HepG2 (cell line): ENCODE results near the gene SLC1A3. TPM values are rescaled to one million over a fixed set of nuclear protein-coding genes. Genes with fewer than 3 reads are reported as not detected.

Source experiments
- ATAC-seq: fragments of 200-7000 bp; cut with Tn5 transposase; 3 replicates; pipeline ENCODE4 v1.9.1; 2020; ENCODE audit warnings: mild to moderate bottlenecking, moderate library complexity
- BruUV-seq: library from RNA; stranded (reverse); fragments of 400-500 nt; replicated peaks from 2 replicates; lab custom pipeline; 2021; lab: Mats Ljungman, UMichigan
- CTCF ChIA-PET: fragments of 300-600 bp; formaldehyde crosslinking; extraction: SDS; loops from one replicate; lab custom pipeline; 2021; ENCODE audit warnings: low total read pairs, inconsistent platforms, low intra/inter-chr PET ratio; lab: Yijun Ruan, JAX
- POLR2A ChIA-PET: fragments of 350-600 bp; sonication (Branson Sonifier 250); formaldehyde crosslinking; loops from one replicate; lab custom pipeline; 2020; ENCODE audit warnings: antibody characterized with exemption, inconsistent platforms; lab: Yijun Ruan, JAX
- DNase-seq: peaks from one replicate; pipeline ENCODE4 v3.0.0-alpha.2; 2015; ENCODE audit warnings: low spot score
- FAIRE-seq: peaks from 3 replicates; lab custom pipeline; 2011; peaks lifted over from hg19 to GRCh38; lab: Jason Lieb, UNC
- H2AFZ ChIP-seq: one replicate; pipeline ENCODE4 v1.6.1; 2011; ENCODE audit warnings: low read length, inconsistent platforms
- H3K27ac ChIP-seq: fragments of 300-600 bp; 3 replicates; pipeline ENCODE4 v1.8.0; 2011; ENCODE audit warnings: mixed run types, mild to moderate bottlenecking, mixed read lengths, low read length, inconsistent platforms; ENCODE audit not compliant: insufficient read depth; ENCODE audit errors: extremely low read length
- H3K27me3 ChIP-seq, 2 experiments: fragments of 200-600 bp in 1 of 2; 2 replicates in 1 of 2; 3 replicates in 1 of 2; pipeline versions ENCODE4 v1.6.0 to v1.8.0; 2011; ENCODE audit warnings: low read length in 2 of 2, mild to moderate bottlenecking in 2 of 2, moderate library complexity in 2 of 2, inconsistent platforms in 1 of 2; ENCODE audit not compliant: insufficient read depth in 2 of 2, control insufficient read depth in 1 of 2
- H3K36me3 ChIP-seq, 2 experiments: fragments of 200-600 bp in 1 of 2; replicated peaks in 1 of 2; 2 replicates in 1 of 2; 3 replicates in 1 of 2; pipeline versions ENCODE4 v1.5.1 to v1.8.0; 2011; ENCODE audit warnings: low read length in 2 of 2, inconsistent platforms in 1 of 2; ENCODE audit not compliant: insufficient read depth in 2 of 2, control insufficient read depth in 1 of 2
- H3K4me1 ChIP-seq: 2 replicates; pipeline ENCODE4 v1.5.1; 2012; ENCODE audit warnings: low read length, inconsistent platforms; ENCODE audit not compliant: insufficient read depth
- H3K4me2 ChIP-seq: 2 replicates; pipeline ENCODE4 v1.6.0; 2011; ENCODE audit warnings: low read depth, low read length, inconsistent platforms
- H3K4me3 ChIP-seq, 3 experiments: fragments of 200-600 bp in 1 of 3; sonication (generic), shearing (Covaris generic) in 1 of 3; replicated peaks in 1 of 3; 2 replicates each; pipeline ENCODE4 v1.5.1; 2011 to 2016; ENCODE audit warnings: low read length in 3 of 3, inconsistent platforms in 2 of 3, low read depth in 2 of 3, mild to moderate bottlenecking in 2 of 3, control low read depth in 1 of 3, mixed read lengths in 1 of 3; ENCODE audit not compliant: insufficient read depth in 1 of 3
- H3K79me2 ChIP-seq: one replicate; pipeline ENCODE4 v1.6.1; 2011; ENCODE audit warnings: low read length, inconsistent platforms; ENCODE audit not compliant: insufficient read depth
- H3K9ac ChIP-seq: 2 replicates; pipeline ENCODE4 v1.6.0; 2011; ENCODE audit warnings: mild to moderate bottlenecking, low read depth, low read length, inconsistent platforms; ENCODE audit not compliant: insufficient read depth
- H3K9me3 ChIP-seq: 2 replicates; pipeline ENCODE4 v1.5.1; 2012; ENCODE audit warnings: mild to moderate bottlenecking, low read length
- H4K20me1 ChIP-seq: 2 replicates; pipeline ENCODE4 v1.6.0; 2011; ENCODE audit warnings: inconsistent platforms, mild to moderate bottlenecking, low read length, moderate library complexity; ENCODE audit not compliant: insufficient read depth
- ATF1 ChIP-seq: IDR thresholded peaks from 2 replicates; pipeline ENCODE4 v1.6.1; 2016; ENCODE audit warnings: mild to moderate bottlenecking, control low read depth
- GPN1 ChIP-seq: sonication (generic); formaldehyde crosslinking; IDR thresholded peaks from 2 replicates; pipeline ENCODE4 v1.5.1; 2020; ENCODE audit warnings: missing genetic modification reagents, borderline replicate concordance
- HCFC1 ChIP-seq: fragments of 150-350 bp; IDR thresholded peaks from 2 replicates; pipeline ENCODE4 v1.6.1; 2014; ENCODE audit warnings: low read depth, low read length
- MYC ChIP-seq: sonication (generic); formaldehyde crosslinking; IDR thresholded peaks from 2 replicates; pipeline ENCODE4 v1.9.0; 2021; ENCODE audit warnings: missing genetic modification reagents, borderline replicate concordance
- PAX8 ChIP-seq: sonication (generic); formaldehyde crosslinking; IDR thresholded peaks from 2 replicates; pipeline ENCODE4 v1.8.0; 2022; ENCODE audit warnings: mild to moderate bottlenecking, missing genetic modification reagents, borderline replicate concordance
- SMC3 ChIP-seq: IDR thresholded peaks from 2 replicates; pipeline ENCODE4 v1.6.1; 2011; ENCODE audit warnings: low read length, improper control_type of control experiment
- SP140L ChIP-seq: sonication (generic); formaldehyde crosslinking; IDR thresholded peaks from 2 replicates; pipeline ENCODE4 v1.4.0; 2020; ENCODE audit warnings: missing genetic modification reagents, borderline replicate concordance
- TAF1 ChIP-seq: sonication (generic); formaldehyde crosslinking; IDR thresholded peaks from 2 replicates; pipeline ENCODE4 v1.4.0; 2020; ENCODE audit warnings: missing genetic modification reagents
- ZNF251 ChIP-seq: sonication (generic); formaldehyde crosslinking; IDR thresholded peaks from 2 replicates; pipeline ENCODE4 v1.9.0; 2021; ENCODE audit warnings: mild to moderate bottlenecking, missing genetic modification reagents
- ZNF282 ChIP-seq: fragments of 450-650 bp; IDR thresholded peaks from 2 replicates; pipeline ENCODE4 v1.6.1; 2018; ENCODE audit not compliant: partially characterized antibody
- ZNF484 ChIP-seq: sonication (generic); formaldehyde crosslinking; IDR thresholded peaks from 2 replicates; pipeline ENCODE4 v1.5.1; 2020; ENCODE audit warnings: mild to moderate bottlenecking, low read depth, missing genetic modification reagents, borderline replicate concordance
- WGBS: methylation state at CpG from one replicate; pipeline ENCODE4 v1.1.6; 2017; ENCODE audit warnings: low lambda C conversion rate; 5-methylcytosine and 5-hydroxymethylcytosine counted together
- in situ Hi-C: cut with HindIII; loops from 2 replicates; pipeline ENCODE4 v1.10.0; 2017; ENCODE audit warnings: low pct_unique_long_range_greater_than_20kb; ENCODE audit not compliant: extremely low pct_ligation_motif_present
- intact Hi-C: fragments of 100-400 bp; cut with micrococcal nuclease; formaldehyde crosslinking; loops from one replicate; pipeline ENCODE4 v1.10.0; 2022; ENCODE audit not compliant: unreplicated experiment
- polyA plus RNA-seq, 8 experiments: library from polyadenylated mRNA; depleted of rRNA in 3 of 8; stranded (reverse) in 7 of 8; unstranded in 1 of 8; fragments of >200 nt; fragmentation: Illumina TruSeq in 4 of 8; extraction: Trizol in 4 of 8; gene quantifications; 2 replicates each; pipeline versions ENCODE4 v1.2.1 to v1.2.3, GENCODE V29; 2011 to 2016; ENCODE audit warnings: low read depth in 4 of 8, missing spikeins in 1 of 8, mixed read lengths in 1 of 8; ENCODE audit not compliant: insufficient read depth in 1 of 8
- total RNA-seq, 5 experiments: library from RNA; depleted of rRNA; stranded (reverse); fragments of >200 nt; fragmentation: Illumina TruSeq; extraction: Trizol; gene quantifications; 2 replicates each; pipeline ENCODE4 v1.2.3, GENCODE V29; 2016; ENCODE audit warnings: low read depth in 1 of 5
- TF ChIP-seq, protein P1 (sequence below): sonication (generic); formaldehyde crosslinking; IDR thresholded peaks from 2 replicates; pipeline ENCODE4 v1.4.0; 2020; ENCODE audit warnings: mild to moderate bottlenecking, missing genetic modification reagents
- TF ChIP-seq, protein P2 (sequence below): IDR thresholded peaks from 2 replicates; pipeline ENCODE4 v1.6.1; 2016; ENCODE audit warnings: mild to moderate bottlenecking
- TF ChIP-seq, protein P3 (sequence below): sonication (generic); formaldehyde crosslinking; IDR thresholded peaks from 2 replicates; pipeline ENCODE4 v1.4.0; 2020; ENCODE audit warnings: missing genetic modification reagents, borderline replicate concordance

Gene SLC1A3
- total and polyA plus RNA-seq, 2 of the 13 experiments (the other 11 are each of a cell fraction or from before 2014, with no cell fraction given) = 0.09 TPM; not detected in 1

DNA sequence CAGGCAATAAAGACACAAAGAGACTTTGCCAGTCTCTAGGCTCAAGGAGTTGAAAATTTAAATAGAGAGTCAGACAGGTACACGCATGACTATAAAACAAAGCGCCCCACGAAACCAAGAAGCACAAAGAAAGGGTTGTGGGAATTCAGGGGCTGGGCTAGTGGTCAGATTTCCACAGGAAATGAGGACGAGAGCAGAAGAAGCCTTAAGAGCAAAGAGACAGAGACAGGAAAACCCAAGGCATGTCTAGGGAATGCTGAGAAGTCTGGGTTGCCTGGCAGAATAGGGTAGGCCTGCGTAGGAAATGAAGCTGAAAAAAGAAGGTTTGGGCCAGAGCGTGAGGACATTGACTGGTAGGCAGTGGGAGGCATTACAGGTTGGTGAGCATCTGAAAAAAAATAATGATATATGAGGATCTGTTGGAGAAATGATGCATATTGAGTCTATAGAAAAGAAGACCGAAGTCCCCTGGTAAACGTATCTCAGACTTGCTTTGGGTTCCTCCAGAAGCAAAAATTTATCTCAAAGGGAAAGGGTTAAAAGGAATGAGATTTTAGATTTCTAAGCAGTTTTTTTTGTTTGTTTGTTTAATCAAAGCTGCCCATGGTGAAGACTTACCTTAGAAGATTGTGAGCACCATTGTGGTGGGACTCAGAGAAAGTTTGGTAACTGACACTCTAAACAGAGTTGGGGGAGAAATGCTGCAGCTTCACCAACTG is 51.8 kb downstream of the SLC1A3 start:
- no TSS peak for BruUV-seq
- H2AFZ ChIP-seq = no peak overlapping the region
- CTCF ChIA-PET = no interaction called here
- H4K20me1 ChIP-seq = no peaks in the 10 kb centered on the region
- no peak overlapping the region for H3K4me2 ChIP-seq
- POLR2A ChIA-PET = no interaction called here
- H3K27me3 ChIP-seq = no peaks in the 10 kb centered on the region
- in situ Hi-C loops = no loop called here
- ATAC-seq (no peak), DNase-seq (no peak), FAIRE-seq (no peak)
- H3K79me2 ChIP-seq = no peaks in the 10 kb centered on the region
- 53% methylated on average over 8 of the region's 8 CpGs for WGBS
- TF ChIP-seq MYC (CRISPR knock-in tag) (no peak), GPN1 (no peak), TAF1 (CRISPR knock-in tag) (no peak), ZNF484 (no peak), PAX8 (no peak)
- TF ChIP-seq, all 625 proteins: peak for 0
- intact Hi-C loops = no loop called here
- no peaks in the 10 kb centered on the region for H3K4me1 ChIP-seq
- no peak overlapping the region for H3K9ac ChIP-seq
- H3K27ac ChIP-seq = no peak overlapping the region
- no peak overlapping the region for H3K4me3 ChIP-seq
- H3K9me3 ChIP-seq = no peaks in the 10 kb centered on the region
- no peaks in the 10 kb centered on the region for H3K36me3 ChIP-seq

DNA sequence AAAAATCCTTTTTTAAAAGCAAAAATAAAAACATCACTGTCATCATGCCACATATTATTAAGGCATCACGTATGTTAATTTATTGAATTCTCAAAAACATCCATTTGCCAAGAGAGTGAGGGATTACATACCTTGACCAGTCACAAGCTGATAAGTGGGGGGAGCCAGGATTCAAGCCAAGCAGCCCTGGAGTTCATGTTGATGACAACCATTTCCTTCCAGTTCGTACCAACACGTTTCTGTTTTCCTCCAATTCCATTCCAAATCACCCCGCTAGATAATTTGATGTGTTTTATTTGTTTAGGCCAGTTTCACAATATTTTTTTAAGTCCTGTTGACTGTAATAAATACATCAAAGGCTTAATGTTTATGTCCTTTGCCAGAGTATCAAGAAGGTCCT is 53.0 kb downstream of the SLC1A3 start:
- Histone ChIP-seq H3K9ac (no peak overlapping the region), H3K36me3 (no peaks in the 10 kb centered on the region), H3K79me2 (no peaks in the 10 kb centered on the region), H3K4me2 (no peak overlapping the region), H3K9me3 (no peaks in the 10 kb centered on the region), H2AFZ (no peak overlapping the region), H4K20me1 (no peaks in the 10 kb centered on the region), H3K27me3 (no peaks in the 10 kb centered on the region), H3K4me3 (no peak overlapping the region), H3K4me1 (no peaks in the 10 kb centered on the region), H3K27ac (no peak overlapping the region)
- no TSS peak for BruUV-seq
- intact Hi-C loops (no loop called here), in situ Hi-C loops (no loop called here)
- FAIRE-seq = no peak
- WGBS = 18% methylated on average over 4 of the region's 4 CpGs
- ChIA-PET CTCF (no interaction called here), POLR2A (no interaction called here)
- no peak for DNase-seq
- ATAC-seq = no peak
- TF ChIP-seq, protein P1, sequence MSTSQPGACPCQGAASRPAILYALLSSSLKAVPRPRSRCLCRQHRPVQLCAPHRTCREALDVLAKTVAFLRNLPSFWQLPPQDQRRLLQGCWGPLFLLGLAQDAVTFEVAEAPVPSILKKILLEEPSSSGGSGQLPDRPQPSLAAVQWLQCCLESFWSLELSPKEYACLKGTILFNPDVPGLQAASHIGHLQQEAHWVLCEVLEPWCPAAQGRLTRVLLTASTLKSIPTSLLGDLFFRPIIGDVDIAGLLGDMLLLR (CRISPR knock-in tag) = no peak
- TF ChIP-seq, protein P2, sequence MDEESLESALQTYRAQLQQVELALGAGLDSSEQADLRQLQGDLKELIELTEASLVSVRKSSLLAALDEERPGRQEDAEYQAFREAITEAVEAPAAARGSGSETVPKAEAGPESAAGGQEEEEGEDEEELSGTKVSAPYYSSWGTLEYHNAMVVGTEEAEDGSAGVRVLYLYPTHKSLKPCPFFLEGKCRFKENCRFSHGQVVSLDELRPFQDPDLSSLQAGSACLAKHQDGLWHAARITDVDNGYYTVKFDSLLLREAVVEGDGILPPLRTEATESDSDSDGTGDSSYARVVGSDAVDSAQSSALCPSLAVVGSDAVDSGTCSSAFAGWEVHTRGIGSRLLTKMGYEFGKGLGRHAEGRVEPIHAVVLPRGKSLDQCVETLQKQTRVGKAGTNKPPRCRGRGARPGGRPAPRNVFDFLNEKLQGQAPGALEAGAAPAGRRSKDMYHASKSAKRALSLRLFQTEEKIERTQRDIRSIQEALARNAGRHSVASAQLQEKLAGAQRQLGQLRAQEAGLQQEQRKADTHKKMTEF (CRISPR knock-in tag) = no peak
- TF ChIP-seq SP140L (CRISPR knock-in tag) (no peak), ATF1 (CRISPR knock-in tag) (no peak), SMC3 (no peak), HCFC1 (no peak), ZNF251 (CRISPR knock-in tag) (no peak), ZNF282 (no peak)
- TF ChIP-seq, protein P3, sequence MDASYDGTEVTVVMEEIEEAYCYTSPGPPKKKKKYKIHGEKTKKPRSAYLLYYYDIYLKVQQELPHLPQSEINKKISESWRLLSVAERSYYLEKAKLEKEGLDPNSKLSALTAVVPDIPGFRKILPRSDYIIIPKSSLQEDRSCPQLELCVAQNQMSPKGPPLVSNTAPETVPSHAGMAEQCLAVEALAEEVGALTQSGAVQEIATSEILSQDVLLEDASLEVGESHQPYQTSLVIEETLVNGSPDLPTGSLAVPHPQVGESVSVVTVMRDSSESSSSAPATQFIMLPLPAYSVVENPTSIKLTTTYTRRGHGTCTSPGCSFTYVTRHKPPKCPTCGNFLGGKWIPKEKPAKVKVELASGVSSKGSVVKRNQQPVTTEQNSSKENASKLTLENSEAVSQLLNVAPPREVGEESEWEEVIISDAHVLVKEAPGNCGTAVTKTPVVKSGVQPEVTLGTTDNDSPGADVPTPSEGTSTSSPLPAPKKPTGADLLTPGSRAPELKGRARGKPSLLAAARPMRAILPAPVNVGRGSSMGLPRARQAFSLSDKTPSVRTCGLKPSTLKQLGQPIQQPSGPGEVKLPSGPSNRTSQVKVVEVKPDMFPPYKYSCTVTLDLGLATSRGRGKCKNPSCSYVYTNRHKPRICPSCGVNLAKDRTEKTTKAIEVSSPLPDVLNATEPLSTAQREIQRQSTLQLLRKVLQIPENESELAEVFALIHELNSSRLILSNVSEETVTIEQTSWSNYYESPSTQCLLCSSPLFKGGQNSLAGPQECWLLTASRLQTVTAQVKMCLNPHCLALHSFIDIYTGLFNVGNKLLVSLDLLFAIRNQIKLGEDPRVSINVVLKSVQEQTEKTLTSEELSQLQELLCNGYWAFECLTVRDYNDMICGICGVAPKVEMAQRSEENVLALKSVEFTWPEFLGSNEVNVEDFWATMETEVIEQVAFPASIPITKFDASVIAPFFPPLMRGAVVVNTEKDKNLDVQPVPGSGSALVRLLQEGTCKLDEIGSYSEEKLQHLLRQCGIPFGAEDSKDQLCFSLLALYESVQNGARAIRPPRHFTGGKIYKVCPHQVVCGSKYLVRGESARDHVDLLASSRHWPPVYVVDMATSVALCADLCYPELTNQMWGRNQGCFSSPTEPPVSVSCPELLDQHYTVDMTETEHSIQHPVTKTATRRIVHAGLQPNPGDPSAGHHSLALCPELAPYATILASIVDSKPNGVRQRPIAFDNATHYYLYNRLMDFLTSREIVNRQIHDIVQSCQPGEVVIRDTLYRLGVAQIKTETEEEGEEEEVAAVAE (CRISPR knock-in tag) = no peak
